Colonic mucosa (tissue), 4 donors: ENCODE measurements around the gene CMIP. TPM values are rescaled to one million over a fixed set of nuclear protein-coding genes. Genes with fewer than 3 reads are reported as not detected.

Experiments used
- DNase-seq: peaks from one replicate; pipeline ENCODE4 v3.0.0-alpha.2; 2020
- H3K27ac ChIP-seq: fragments of 200-600 bp; one replicate; pipeline ENCODE4 v1.8.0; 2021
- H3K27me3 ChIP-seq: fragments of 200-600 bp; one replicate; pipeline ENCODE4 v1.8.0; 2021
- H3K36me3 ChIP-seq: fragments of 200-600 bp; one replicate; pipeline ENCODE4 v1.8.0; 2021
- H3K4me1 ChIP-seq: fragments of 200-600 bp; one replicate; pipeline ENCODE4 v1.8.0; 2021; ENCODE audit warnings: mild to moderate bottlenecking
- H3K4me3 ChIP-seq: fragments of 200-600 bp; one replicate; pipeline ENCODE4 v1.8.0; 2021
- H3K9ac ChIP-seq, 2 donors: one replicate each; pipeline ENCODE4 v1.7.0; 2013; ENCODE audit warnings: control low read depth in 2 of 2, low read depth in 2 of 2, low read length in 2 of 2
- H3K9me3 ChIP-seq: fragments of 200-600 bp; one replicate; pipeline ENCODE4 v1.8.0; 2021
- intact Hi-C: fragments of 100-400 bp; cut with DNase I; formaldehyde crosslinking; loops from one replicate; pipeline ENCODE4 v1.14.1; 2022
- total RNA-seq, 2 donors: library from RNA; stranded (reverse); fragmentation: NEBNext Ultra II Directional in 1 of 2; extraction: Animal tissue kit (Norgen Biotek cat#: 25700) in 1 of 2; gene quantifications; one replicate each; pipeline ENCODE4 v1.2.1, GENCODE V29; 2021
- TF ChIP-seq, protein P1 (sequence below): fragments of 200-600 bp; IDR thresholded peaks from one replicate; pipeline ENCODE4 v1.8.0; 2022; ENCODE audit warnings: antibody characterized with exemption, mild to moderate bottlenecking
- donor health status: healthy.
- donor health status: DM: no; HTN: no; CAD: no.
- donor health status: DM: no; HTN: no; CAD: no.

Gene CMIP
- total RNA-seq, 2 donors from 2014 or later, result 83.4 to 107 TPM

DNA sequence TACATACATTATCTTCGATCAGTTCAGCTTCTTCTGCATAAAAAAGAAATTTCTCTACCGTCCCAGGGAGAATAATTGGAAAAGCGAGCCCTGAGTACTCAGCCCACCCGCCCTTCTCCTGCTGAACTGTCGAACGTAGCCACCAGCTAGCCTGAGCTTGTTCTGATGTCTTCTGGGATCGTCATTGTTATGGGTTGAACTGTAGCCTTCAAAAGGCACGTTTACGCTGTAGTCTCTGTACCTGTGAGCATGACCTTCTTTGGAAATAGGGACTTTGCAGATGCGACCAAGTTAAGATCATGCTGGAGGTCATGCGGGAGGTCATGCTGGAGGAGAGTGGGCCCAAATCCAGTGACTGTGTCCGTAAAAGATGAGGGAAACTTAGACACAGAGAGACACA is 86.2 kb downstream of the CMIP start:
- H3K36me3 ChIP-seq, result no peaks in the 10 kb centered on the region
- peaks cover 8% of the 10 kb centered on the region for H3K4me1 ChIP-seq
- H3K9ac ChIP-seq, result no peak overlapping the region
- no peak overlapping the region for H3K4me3 ChIP-seq
- intact Hi-C loops, result no loop called here
- no peaks in the 10 kb centered on the region for H3K27me3 ChIP-seq
- no peak overlapping the region for H3K27ac ChIP-seq
- TF ChIP-seq, protein P1, sequence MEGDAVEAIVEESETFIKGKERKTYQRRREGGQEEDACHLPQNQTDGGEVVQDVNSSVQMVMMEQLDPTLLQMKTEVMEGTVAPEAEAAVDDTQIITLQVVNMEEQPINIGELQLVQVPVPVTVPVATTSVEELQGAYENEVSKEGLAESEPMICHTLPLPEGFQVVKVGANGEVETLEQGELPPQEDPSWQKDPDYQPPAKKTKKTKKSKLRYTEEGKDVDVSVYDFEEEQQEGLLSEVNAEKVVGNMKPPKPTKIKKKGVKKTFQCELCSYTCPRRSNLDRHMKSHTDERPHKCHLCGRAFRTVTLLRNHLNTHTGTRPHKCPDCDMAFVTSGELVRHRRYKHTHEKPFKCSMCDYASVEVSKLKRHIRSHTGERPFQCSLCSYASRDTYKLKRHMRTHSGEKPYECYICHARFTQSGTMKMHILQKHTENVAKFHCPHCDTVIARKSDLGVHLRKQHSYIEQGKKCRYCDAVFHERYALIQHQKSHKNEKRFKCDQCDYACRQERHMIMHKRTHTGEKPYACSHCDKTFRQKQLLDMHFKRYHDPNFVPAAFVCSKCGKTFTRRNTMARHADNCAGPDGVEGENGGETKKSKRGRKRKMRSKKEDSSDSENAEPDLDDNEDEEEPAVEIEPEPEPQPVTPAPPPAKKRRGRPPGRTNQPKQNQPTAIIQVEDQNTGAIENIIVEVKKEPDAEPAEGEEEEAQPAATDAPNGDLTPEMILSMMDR, result no peak
- no peak for DNase-seq
- H3K9me3 ChIP-seq, result no peaks in the 10 kb centered on the region

DNA sequence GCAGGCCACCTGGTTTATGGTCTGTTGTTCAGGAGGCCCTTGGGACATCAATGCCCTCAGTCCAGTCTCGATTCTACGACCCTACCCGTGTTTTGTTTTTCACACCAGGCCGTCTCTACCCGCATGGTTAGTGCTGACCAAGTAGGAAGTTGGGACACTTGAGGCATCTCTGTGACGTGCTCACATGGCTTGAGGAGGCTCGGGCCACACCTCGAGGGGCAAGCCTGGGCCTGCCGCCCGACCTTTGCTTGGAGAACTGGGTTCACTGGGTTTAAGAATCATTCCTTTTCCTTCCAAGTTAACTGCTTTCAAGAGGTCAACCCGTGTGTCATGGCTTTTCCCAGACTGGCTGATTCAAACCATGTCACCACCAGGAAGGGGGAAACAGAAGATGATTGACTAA is 86.8 kb downstream of the CMIP start:
- H3K27ac ChIP-seq, result no peak overlapping the region
- intact Hi-C loops, result no loop called here

DNA sequence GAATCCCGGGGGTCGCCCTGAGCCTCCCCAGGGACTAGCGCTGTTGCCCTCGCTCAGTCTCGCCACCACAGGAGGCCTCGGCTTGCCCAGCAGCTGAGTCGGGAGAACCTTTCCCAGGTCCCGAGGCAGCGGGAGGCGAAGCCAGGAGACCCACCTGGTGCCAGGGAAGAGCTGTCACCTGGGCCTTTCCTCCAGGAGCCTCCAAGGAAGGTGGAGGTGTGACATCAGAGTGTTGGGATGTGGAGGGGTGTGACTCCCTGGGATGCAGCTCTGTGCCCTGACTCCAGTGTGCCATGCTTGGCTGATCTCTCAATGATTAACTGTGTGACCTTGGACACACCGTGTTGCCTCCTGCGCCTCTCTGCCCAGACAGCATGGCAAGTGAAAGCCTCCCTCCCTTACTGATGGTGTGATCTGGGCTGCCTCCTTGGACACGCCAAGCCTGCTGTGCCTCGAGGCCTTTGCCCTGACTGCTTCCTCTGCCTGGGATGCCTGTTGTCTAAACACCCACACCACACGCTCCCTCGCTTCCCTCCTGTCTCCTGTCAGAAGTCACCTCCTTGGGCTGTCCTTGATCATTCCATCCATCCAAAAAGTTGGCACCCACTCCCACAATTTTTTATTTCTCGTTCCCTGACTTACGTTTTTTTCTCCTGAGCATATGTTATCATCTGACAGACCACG is 88.0 kb downstream of the CMIP start:
- intact Hi-C loops, result no loop called here
- H3K27ac ChIP-seq, result no peak overlapping the region
- H3K4me1 ChIP-seq, result peaks cover 8% of the 10 kb centered on the region
- DNase-seq, result peak; percentile 79
- no peaks in the 10 kb centered on the region for H3K9me3 ChIP-seq
- TF ChIP-seq, protein P1, result no peak
- H3K9ac ChIP-seq, result peak overlapping the region in 1 of 2 donors; percentile 59
- H3K4me3 ChIP-seq, result no peak overlapping the region
- H3K36me3 ChIP-seq, result no peaks in the 10 kb centered on the region
- H3K27me3 ChIP-seq, result no peaks in the 10 kb centered on the region

More for the DNA sequence above, 86.8 kb downstream of the CMIP start:
- no peak overlapping the region for H3K4me3 ChIP-seq
- peak; percentile 50 for DNase-seq
- H3K27me3 ChIP-seq, result no peaks in the 10 kb centered on the region
- peaks cover 8% of the 10 kb centered on the region for H3K4me1 ChIP-seq
- no peak overlapping the region for H3K9ac ChIP-seq
- no peaks in the 10 kb centered on the region for H3K9me3 ChIP-seq
- TF ChIP-seq, protein P1, result no peak
- no peaks in the 10 kb centered on the region for H3K36me3 ChIP-seq

DNA sequence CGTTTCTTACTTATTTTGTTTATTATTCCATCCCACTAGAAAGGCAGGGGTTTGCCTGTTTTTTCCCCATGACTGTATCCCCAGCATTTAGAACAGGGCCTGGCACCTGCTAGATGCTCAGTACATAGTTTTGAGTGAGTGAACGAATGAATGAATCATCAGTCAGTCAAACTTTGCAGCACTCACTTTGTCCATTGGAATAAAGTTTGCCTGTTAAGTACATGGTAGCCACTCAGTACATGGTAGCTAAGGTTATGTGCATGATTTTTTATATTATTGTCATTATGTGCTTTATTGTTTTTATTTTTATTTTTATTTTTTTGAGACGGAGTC is 88.5 kb downstream of the CMIP start:
- intact Hi-C loops, result no loop called here
- no peak for DNase-seq
- H3K9ac ChIP-seq, result peak overlapping the region in 1 of 2 donors; percentile 59
- H3K27me3 ChIP-seq, result no peaks in the 10 kb centered on the region
- peaks cover 8% of the 10 kb centered on the region for H3K4me1 ChIP-seq
- H3K27ac ChIP-seq, result no peak overlapping the region
- no peak overlapping the region for H3K4me3 ChIP-seq
- no peaks in the 10 kb centered on the region for H3K9me3 ChIP-seq
- H3K36me3 ChIP-seq, result no peaks in the 10 kb centered on the region
- TF ChIP-seq, protein P1, result no peak

- Histone ChIP-seq H3K4me3 (no peak overlapping the region), H3K36me3 (no peaks in the 10 kb centered on the region), H3K9ac (no peak overlapping the region), H3K4me1 (peaks cover 8% of the 10 kb centered on the region), H3K27ac (no peak overlapping the region), H3K9me3 (no peaks in the 10 kb centered on the region), H3K27me3 (no peaks in the 10 kb centered on the region)
- intact Hi-C loops, result no loop called here
- DNase-seq, result no peak
- TF ChIP-seq, protein P1, result no peak
Measured at GRCh38 chr16:81535679-81536360, 91.2 kb downstream of the CMIP start.
